Fibroblast of lung (primary cell): ENCODE data around the gene VPS26C. TPM values are rescaled to one million over a fixed set of nuclear protein-coding genes. Genes with fewer than 3 reads are reported as not detected.

ENCODE experiments used
- DNase-seq, 2 donors: peaks; one replicate each; pipeline versions ENCODE4 v3.0.0 to v3.0.0-alpha.2; 2010; ENCODE audit warnings: low read depth in 2 of 2
- H2AFZ ChIP-seq: 2 replicates; pipeline ENCODE4 v1.5.1; 2012; ENCODE audit warnings: low read length, control low read depth, inconsistent platforms
- H3K27ac ChIP-seq: 2 replicates; pipeline ENCODE4 v1.5.1; 2011; ENCODE audit warnings: low read length, control low read depth; ENCODE audit not compliant: insufficient read depth
- H3K27me3 ChIP-seq: 2 replicates; pipeline ENCODE4 v1.5.1; 2011; ENCODE audit warnings: mild to moderate bottlenecking, low read length; ENCODE audit not compliant: control insufficient read depth, insufficient read depth
- H3K36me3 ChIP-seq: 2 replicates; pipeline ENCODE4 v1.5.1; 2011; ENCODE audit warnings: low read length; ENCODE audit not compliant: control insufficient read depth, insufficient read depth
- H3K4me1 ChIP-seq: 2 replicates; pipeline ENCODE4 v1.5.1; 2011; ENCODE audit warnings: low read length; ENCODE audit not compliant: control insufficient read depth, insufficient read depth; ENCODE audit errors: extremely low read depth
- H3K4me2 ChIP-seq: 2 replicates; pipeline ENCODE4 v1.5.1; 2011; ENCODE audit warnings: low read length, control low read depth; ENCODE audit not compliant: insufficient read depth; ENCODE audit errors: extremely low read depth
- H3K4me3 ChIP-seq, 4 experiments: fragments of 200-600 bp in 1 of 4; sonication (generic) in 1 of 4; replicated peaks in 1 of 4; 2 replicates each; pipeline ENCODE4 v1.5.1; 2011 to 2016; ENCODE audit warnings: low read length in 4 of 4, low read depth in 3 of 4, mild to moderate bottlenecking in 3 of 4, control low read depth in 2 of 4, inconsistent platforms in 1 of 4, mixed read lengths in 1 of 4; ENCODE audit not compliant: insufficient read depth in 1 of 4; ENCODE audit errors: control extremely low read depth in 1 of 4
- H3K79me2 ChIP-seq: 2 replicates; pipeline ENCODE4 v1.5.1; 2012; ENCODE audit warnings: mild to moderate bottlenecking, low read length, inconsistent platforms; ENCODE audit not compliant: control insufficient read depth, insufficient read depth
- H3K9ac ChIP-seq: 2 replicates; pipeline ENCODE4 v1.5.1; 2011; ENCODE audit warnings: mild to moderate bottlenecking, low read length, control low read depth; ENCODE audit not compliant: insufficient read depth
- H3K9me3 ChIP-seq: 2 replicates; pipeline ENCODE4 v1.5.1; 2012; ENCODE audit warnings: low read depth, low read length; ENCODE audit not compliant: control insufficient read depth, insufficient read depth
- H4K20me1 ChIP-seq: 2 replicates; pipeline ENCODE4 v1.5.1; 2011; ENCODE audit warnings: low read length; ENCODE audit not compliant: control insufficient read depth, insufficient read depth; ENCODE audit errors: extremely low read depth
- CTCF ChIP-seq, 2 donors: IDR thresholded peaks in 1 of 2; conservative IDR thresholded peaks in 1 of 2; 1 replicate in 1 of 2; 2 replicates in 1 of 2; pipeline ENCODE4 v1.5.1; 2011 to 2012; ENCODE audit warnings: low read length in 2 of 2, control low read depth in 1 of 2, inconsistent platforms in 1 of 2, low read depth in 1 of 2, mild to moderate bottlenecking in 1 of 2
- EZH2 ChIP-seq: IDR thresholded peaks from 2 replicates; pipeline ENCODE4 v1.5.1; 2012; ENCODE audit warnings: low read length, control low read depth, mild to moderate bottlenecking; ENCODE audit errors: missing control alignments
- polyA plus RNA-seq, 2 donors: library from polyadenylated mRNA; depleted of rRNA in 1 of 2; stranded (reverse) in 1 of 2; unstranded in 1 of 2; fragments of >200 nt; gene quantifications; 2 replicates each; pipeline ENCODE4 v1.2.1, GENCODE V29; 2011 to 2012; ENCODE audit warnings: missing spikeins in 1 of 2
- total RNA-seq: library from RNA; depleted of rRNA; stranded (reverse); fragments of >200 nt; gene quantifications from 2 replicates; pipeline ENCODE4 v1.2.1, GENCODE V29; 2014

VPS26C gene
- total and polyA plus RNA-seq, 2 donors (not counting 1 experiment from before 2014, with no cell fraction given) = 61.4 to 84.4 TPM

GRCh38 chr21:37231249-37231645 is 35.9 kb downstream of the VPS26C start:
- H3K27ac ChIP-seq = no peak overlapping the region
- no peaks in the 10 kb centered on the region for H3K9me3 ChIP-seq
- no peaks in the 10 kb centered on the region for H3K4me1 ChIP-seq
- peaks cover 31% of the 10 kb centered on the region for H3K36me3 ChIP-seq
- H3K4me3 ChIP-seq = no peak overlapping the region
- no peak for TF ChIP-seq CTCF (conservative IDR thresholded peaks at IDR 0.05 in 1 of 2, IDR thresholded peaks at IDR 0.05 in 1 of 2; ENCODE audit: low read depth in 1 of 2, low read length in 2 of 2)
- TF ChIP-seq EZH2 = no peak
- H2AFZ ChIP-seq = no peak overlapping the region
- H4K20me1 ChIP-seq = no peaks in the 10 kb centered on the region
- no peak for DNase-seq
- H3K79me2 ChIP-seq = no peaks in the 10 kb centered on the region
- no peak overlapping the region for H3K9ac ChIP-seq
- H3K4me2 ChIP-seq = no peak overlapping the region
- no peaks in the 10 kb centered on the region for H3K27me3 ChIP-seq

GRCh38 chr21:37230632-37231248 is 36.4 kb downstream of the VPS26C start:
- Histone ChIP-seq H3K4me2 (no peak overlapping the region), H4K20me1 (no peaks in the 10 kb centered on the region), H2AFZ (no peak overlapping the region), H3K4me1 (no peaks in the 10 kb centered on the region), H3K36me3 (peaks cover 32% of the 10 kb centered on the region), H3K79me2 (no peaks in the 10 kb centered on the region), H3K9ac (no peak overlapping the region), H3K9me3 (no peaks in the 10 kb centered on the region), H3K27ac (no peak overlapping the region), H3K27me3 (no peaks in the 10 kb centered on the region), H3K4me3 (no peak overlapping the region)
- DNase-seq = no peak
- TF ChIP-seq CTCF (conservative IDR thresholded peaks at IDR 0.05 in 1 of 2, IDR thresholded peaks at IDR 0.05 in 1 of 2; ENCODE audit: low read depth in 1 of 2, low read length in 2 of 2) (no peak), EZH2 (no peak)

- H3K27ac ChIP-seq = no peak overlapping the region
- TF ChIP-seq EZH2 (no peak), CTCF (conservative IDR thresholded peaks at IDR 0.05 in 1 of 2, IDR thresholded peaks at IDR 0.05 in 1 of 2; ENCODE audit: low read depth in 1 of 2, low read length in 2 of 2) (no peak)
- no peaks in the 10 kb centered on the region for H3K79me2 ChIP-seq
- H3K9me3 ChIP-seq = no peaks in the 10 kb centered on the region
- H3K27me3 ChIP-seq = no peaks in the 10 kb centered on the region
- DNase-seq = no peak
- no peak overlapping the region for H3K9ac ChIP-seq
- no peaks in the 10 kb centered on the region for H3K4me1 ChIP-seq
- peaks cover 40% of the 10 kb centered on the region for H3K36me3 ChIP-seq
- H4K20me1 ChIP-seq = no peaks in the 10 kb centered on the region
- H2AFZ ChIP-seq = no peak overlapping the region
- H3K4me2 ChIP-seq = no peak overlapping the region
- H3K4me3 ChIP-seq = no peak overlapping the region
Observed at GRCh38 chr21:37228003-37228400, 39.1 kb downstream of the VPS26C start.
